HCT116 (cell line): ENCODE data around the gene POLR1A.

ENCODE experiments used
- CEBPB ChIP-seq: IDR thresholded peaks from 2 replicates; pipeline ENCODE4 v1.6.1; 2012; ENCODE audit warnings: low read depth
- ELF1 ChIP-seq: IDR thresholded peaks from 2 replicates; pipeline ENCODE4 v1.6.1; 2012; ENCODE audit warnings: low read depth, borderline replicate concordance
- EZH2 ChIP-seq: fragments of 200-600 bp; sonication (generic); IDR thresholded peaks from 2 replicates; pipeline ENCODE4 v1.6.1; 2017; ENCODE audit warnings: antibody characterized with exemption, mixed run types
- EZH2phosphoT487 ChIP-seq: fragments of 200-600 bp; IDR thresholded peaks from 2 replicates; pipeline ENCODE4 v1.6.1; 2018; ENCODE audit warnings: antibody characterized with exemption, borderline replicate concordance
- FOSL1 ChIP-seq: IDR thresholded peaks from 2 replicates; pipeline ENCODE4 v1.6.1; 2012; ENCODE audit warnings: low read depth
- POLR2AphosphoS5 ChIP-seq: IDR thresholded peaks from 2 replicates; pipeline ENCODE4 v1.6.1; 2011; ENCODE audit warnings: mild to moderate bottlenecking, low read depth, low read length, moderate library complexity
- SIN3A ChIP-seq: IDR thresholded peaks from 2 replicates; pipeline ENCODE4 v1.6.1; 2012; ENCODE audit warnings: low read depth
- ZNF274 ChIP-seq: fragments of 200-500 bp; sonication (Bioruptor generic); IDR thresholded peaks from 2 replicates; pipeline ENCODE4 v1.6.1; 2014; ENCODE audit warnings: mild to moderate bottlenecking, low read depth, low read length, inconsistent platforms
- TF ChIP-seq, protein P1 (sequence below): IDR thresholded peaks from 2 replicates; pipeline ENCODE4 v1.6.1; 2012; ENCODE audit warnings: low read depth
- TF ChIP-seq, protein P2 (sequence below): IDR thresholded peaks from 2 replicates; pipeline ENCODE4 v1.6.1; 2012
- TF ChIP-seq, protein P3 (sequence below), 3 experiments: fragments of 200-600 bp in 1 of 3; sonication (generic) in 1 of 3; IDR thresholded peaks in 2 of 3; conservative IDR thresholded peaks in 1 of 3; 2 replicates each; pipeline ENCODE4 v1.5.1; 2012 to 2017; ENCODE audit warnings: low read depth in 2 of 3, low read length in 2 of 3, antibody characterized with exemption in 1 of 3, borderline replicate concordance in 1 of 3, control low read depth in 1 of 3, mild to moderate bottlenecking in 1 of 3, mixed read lengths in 1 of 3, mixed run types in 1 of 3, moderate library complexity in 1 of 3; ENCODE audit not compliant: insufficient read depth in 1 of 3
- TF ChIP-seq, protein P4 (sequence below): IDR thresholded peaks from 2 replicates; pipeline ENCODE4 v1.6.1; 2011; ENCODE audit warnings: mild to moderate bottlenecking, low read length, moderate library complexity; ENCODE audit not compliant: insufficient replicate concordance; ENCODE audit errors: extremely low read depth

DNA sequence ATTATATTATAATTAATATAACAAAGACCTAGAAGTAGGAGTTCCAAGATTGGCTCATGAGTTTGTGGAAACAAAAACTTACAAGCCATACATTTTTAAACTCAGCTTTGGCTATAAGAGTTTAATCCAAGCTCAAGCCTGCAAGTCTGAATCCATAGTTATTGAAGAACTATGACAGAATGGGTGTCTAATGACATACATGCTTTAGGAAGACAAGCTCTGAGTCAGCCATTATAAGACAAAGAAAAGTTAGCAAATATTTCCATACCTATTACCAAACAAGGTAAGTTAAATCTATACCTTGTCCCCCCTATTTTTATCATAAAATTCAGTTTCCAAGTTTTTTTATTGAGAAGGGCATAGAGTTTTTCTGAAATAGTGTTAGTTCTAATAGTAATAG, 95.6 kb downstream of the POLR1A start:
- TF ChIP-seq, protein P1, sequence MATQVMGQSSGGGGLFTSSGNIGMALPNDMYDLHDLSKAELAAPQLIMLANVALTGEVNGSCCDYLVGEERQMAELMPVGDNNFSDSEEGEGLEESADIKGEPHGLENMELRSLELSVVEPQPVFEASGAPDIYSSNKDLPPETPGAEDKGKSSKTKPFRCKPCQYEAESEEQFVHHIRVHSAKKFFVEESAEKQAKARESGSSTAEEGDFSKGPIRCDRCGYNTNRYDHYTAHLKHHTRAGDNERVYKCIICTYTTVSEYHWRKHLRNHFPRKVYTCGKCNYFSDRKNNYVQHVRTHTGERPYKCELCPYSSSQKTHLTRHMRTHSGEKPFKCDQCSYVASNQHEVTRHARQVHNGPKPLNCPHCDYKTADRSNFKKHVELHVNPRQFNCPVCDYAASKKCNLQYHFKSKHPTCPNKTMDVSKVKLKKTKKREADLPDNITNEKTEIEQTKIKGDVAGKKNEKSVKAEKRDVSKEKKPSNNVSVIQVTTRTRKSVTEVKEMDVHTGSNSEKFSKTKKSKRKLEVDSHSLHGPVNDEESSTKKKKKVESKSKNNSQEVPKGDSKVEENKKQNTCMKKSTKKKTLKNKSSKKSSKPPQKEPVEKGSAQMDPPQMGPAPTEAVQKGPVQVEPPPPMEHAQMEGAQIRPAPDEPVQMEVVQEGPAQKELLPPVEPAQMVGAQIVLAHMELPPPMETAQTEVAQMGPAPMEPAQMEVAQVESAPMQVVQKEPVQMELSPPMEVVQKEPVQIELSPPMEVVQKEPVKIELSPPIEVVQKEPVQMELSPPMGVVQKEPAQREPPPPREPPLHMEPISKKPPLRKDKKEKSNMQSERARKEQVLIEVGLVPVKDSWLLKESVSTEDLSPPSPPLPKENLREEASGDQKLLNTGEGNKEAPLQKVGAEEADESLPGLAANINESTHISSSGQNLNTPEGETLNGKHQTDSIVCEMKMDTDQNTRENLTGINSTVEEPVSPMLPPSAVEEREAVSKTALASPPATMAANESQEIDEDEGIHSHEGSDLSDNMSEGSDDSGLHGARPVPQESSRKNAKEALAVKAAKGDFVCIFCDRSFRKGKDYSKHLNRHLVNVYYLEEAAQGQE = no peak
- TF ChIP-seq, protein P2, sequence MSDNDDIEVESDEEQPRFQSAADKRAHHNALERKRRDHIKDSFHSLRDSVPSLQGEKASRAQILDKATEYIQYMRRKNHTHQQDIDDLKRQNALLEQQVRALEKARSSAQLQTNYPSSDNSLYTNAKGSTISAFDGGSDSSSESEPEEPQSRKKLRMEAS = no peak
- TF ChIP-seq POLR2AphosphoS5 (no peak), FOSL1 (no peak), SIN3A (no peak), EZH2phosphoT487 (no peak), CEBPB (no peak), EZH2 (no peak), ELF1 (no peak), ZNF274 (no peak)
- TF ChIP-seq, protein P3, sequence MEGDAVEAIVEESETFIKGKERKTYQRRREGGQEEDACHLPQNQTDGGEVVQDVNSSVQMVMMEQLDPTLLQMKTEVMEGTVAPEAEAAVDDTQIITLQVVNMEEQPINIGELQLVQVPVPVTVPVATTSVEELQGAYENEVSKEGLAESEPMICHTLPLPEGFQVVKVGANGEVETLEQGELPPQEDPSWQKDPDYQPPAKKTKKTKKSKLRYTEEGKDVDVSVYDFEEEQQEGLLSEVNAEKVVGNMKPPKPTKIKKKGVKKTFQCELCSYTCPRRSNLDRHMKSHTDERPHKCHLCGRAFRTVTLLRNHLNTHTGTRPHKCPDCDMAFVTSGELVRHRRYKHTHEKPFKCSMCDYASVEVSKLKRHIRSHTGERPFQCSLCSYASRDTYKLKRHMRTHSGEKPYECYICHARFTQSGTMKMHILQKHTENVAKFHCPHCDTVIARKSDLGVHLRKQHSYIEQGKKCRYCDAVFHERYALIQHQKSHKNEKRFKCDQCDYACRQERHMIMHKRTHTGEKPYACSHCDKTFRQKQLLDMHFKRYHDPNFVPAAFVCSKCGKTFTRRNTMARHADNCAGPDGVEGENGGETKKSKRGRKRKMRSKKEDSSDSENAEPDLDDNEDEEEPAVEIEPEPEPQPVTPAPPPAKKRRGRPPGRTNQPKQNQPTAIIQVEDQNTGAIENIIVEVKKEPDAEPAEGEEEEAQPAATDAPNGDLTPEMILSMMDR (IDR thresholded peaks at IDR 0.05 in 2 of 3, conservative IDR thresholded peaks at IDR 0.05 in 1 of 3; ENCODE audit: borderline replicate concordance in 1 of 3, insufficient read depth in 1 of 3, low read depth in 2 of 3, low read length in 2 of 3) = no peak
- TF ChIP-seq, protein P4, sequence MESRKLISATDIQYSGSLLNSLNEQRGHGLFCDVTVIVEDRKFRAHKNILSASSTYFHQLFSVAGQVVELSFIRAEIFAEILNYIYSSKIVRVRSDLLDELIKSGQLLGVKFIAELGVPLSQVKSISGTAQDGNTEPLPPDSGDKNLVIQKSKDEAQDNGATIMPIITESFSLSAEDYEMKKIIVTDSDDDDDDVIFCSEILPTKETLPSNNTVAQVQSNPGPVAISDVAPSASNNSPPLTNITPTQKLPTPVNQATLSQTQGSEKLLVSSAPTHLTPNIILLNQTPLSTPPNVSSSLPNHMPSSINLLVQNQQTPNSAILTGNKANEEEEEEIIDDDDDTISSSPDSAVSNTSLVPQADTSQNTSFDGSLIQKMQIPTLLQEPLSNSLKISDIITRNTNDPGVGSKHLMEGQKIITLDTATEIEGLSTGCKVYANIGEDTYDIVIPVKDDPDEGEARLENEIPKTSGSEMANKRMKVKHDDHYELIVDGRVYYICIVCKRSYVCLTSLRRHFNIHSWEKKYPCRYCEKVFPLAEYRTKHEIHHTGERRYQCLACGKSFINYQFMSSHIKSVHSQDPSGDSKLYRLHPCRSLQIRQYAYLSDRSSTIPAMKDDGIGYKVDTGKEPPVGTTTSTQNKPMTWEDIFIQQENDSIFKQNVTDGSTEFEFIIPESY = no peak
